Inflammatory macrophage treated with lipopolysaccharide for 4 hours (primary cell): ENCODE measurements around the gene E2F8.
"Not testable (repeated sequence)": the region's sequence is repeated elsewhere in the genome, so short reads cannot be mapped to it uniquely, and the experiment has no call there.

ENCODE experiments used
- DNase-seq: peaks from one replicate; pipeline ENCODE4 v3.0.0-alpha.2; 2020

The E2F8 gene

DNA sequence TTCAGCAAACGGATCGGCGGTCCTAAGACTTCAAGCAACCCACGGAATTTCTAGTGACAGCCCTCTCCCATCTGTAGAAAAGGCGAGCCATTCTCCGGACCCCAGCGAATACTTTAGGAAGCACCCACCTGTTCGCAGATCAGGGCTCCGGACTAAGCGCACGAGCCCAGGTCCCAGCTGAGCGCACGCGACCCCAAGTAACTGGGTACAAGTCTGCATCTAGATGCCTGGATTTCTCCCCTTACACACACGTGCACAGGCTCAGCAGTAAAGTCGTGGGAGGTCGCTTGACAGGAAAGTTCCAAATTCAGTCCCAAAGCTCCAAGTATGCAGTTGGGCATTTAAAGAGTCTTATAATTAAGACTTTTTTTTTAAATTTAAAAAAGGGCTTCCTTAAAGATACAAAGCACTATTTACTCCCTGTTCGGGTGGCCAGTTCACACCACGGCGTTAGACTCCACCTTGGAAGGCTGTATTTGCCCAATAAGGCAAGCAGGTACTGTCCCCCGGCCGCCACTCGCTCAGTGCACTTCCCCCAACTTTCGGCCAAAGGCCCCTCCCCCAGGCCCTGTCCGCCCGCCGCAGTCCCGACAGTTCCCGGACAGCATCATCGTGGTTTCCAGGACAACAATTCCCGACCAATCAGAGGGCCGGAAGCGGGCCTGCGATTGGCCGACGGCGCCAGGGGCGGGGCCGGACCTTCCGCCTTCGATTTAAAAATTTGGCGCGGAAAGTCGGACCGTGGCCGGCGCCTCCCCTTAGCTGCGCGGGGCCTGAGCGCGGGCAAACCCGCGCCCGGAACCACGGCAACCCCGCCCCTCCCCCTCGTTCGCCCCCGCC, at the start of gene E2F8:
Gene E2F8, minus strand, starts transcription at position 526 of the 840 bp plus-strand sequence. CDS start 824 bp downstream, outside the sequence.
- DNase-seq: peak; percentile 96

DNA sequence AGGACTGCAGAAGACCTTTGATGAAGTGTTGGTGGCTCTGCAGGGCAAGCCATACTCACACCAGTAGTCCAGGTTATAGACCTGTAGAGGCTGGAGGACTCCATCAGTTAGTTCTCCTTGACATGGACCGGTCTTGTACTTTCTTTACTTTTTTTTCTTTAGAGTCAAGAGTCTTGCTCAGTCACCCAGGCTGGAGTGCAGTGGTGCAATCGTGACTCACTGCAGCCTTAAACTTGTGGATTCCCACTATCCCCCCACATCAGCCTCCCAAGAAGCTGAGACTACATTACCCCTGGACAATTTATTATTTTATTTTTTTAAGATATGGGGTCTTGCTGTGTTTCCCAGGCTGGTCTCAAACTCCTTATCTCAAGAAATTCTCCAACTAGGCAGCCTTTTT, 49.6 kb upstream of the E2F8 start:
- DNase-seq: no peak

DNA sequence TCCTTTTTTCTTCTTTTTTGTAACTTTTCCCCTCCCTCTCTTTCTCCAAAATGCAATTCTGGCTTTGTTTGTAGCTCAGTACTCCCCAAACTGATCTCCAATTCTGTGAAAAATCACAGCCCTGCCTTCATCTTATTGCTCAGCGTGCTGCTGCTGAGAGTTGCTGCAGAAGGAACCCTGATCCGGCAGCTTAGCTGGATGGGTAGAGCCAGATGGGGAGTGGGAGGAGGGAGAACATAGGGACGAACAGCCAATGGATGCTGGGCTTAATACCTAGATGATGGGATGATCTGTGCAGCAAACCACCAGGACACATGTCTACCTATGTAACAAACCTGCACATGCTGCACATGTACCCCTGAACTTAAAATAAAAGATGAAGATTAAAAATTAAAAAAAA, 47.5 kb upstream of the E2F8 start:
- no peak for DNase-seq

GRCh38 chr11:19286411-19286810, 45.7 kb upstream of the E2F8 start:
- DNase-seq: no peak

DNA sequence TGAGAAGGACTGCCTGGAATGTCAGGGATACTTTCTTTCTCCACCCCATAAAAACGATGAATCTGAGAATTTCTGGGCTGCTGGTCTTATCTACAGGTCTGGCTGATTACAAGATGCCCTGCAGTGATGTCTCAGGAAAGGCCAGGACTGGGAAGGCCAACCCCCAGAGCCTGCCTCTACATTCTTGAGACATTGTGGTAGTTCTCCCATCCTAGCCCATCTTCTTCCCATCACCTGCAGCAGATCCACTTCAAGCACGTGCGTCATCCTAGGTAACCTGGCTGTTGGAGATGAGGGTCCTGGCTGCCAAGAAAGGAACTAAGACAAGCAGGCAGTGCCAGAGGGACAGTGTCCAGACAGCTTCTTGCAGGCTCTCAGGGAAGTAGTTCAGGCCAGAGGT, 44.1 kb upstream of the E2F8 start:
- DNase-seq: no peak

DNA sequence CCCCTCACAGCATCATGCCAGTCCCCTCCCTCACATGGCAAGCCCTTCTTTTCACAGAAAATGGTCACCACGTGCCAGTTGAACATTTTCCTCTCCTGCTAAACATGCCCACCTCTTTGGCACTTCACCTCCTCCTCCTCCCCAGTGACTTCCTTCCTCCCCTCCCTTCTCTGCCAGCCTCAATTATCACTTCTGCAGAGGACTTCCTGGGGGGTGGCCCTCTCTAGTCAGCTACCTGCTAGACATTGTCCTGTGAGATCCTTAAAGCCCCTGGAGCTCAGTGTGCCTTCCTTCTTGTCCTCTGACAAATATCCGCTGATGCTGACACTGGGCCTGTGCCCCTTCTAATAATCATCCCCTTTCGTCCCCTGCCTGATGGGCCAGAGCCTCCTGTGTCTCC, 43.2 kb upstream of the E2F8 start:
- no peak for DNase-seq

- no peak for DNase-seq
Measured at GRCh38 chr11:19281555-19281954, 40.8 kb upstream of the E2F8 start.

- no peak for DNase-seq
Measured at GRCh38 chr11:19281041-19281440, 40.3 kb upstream of the E2F8 start.

DNA sequence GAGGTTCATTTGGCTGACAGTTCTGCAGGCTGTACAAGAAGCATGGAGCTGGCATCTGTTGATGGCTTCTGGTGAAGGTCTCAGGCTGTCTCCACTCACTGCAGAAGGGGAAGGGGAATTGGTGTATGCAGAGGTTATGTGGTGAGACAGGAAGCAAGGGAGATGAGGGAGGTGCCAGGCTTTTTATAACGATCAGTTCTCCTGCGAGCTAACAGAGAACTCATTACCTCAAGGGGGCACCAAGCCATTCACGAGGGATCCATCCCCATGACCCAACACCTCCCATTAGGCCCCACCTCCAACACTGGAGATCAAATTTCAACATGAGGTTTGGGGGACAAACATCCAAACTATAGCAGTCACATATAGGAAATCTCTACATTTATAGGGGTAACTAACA, 38.7 kb upstream of the E2F8 start:
- DNase-seq: no peak

GRCh38 chr11:19276859-19277808, 36.4 kb upstream of the E2F8 start:
- no peak for DNase-seq

DNA sequence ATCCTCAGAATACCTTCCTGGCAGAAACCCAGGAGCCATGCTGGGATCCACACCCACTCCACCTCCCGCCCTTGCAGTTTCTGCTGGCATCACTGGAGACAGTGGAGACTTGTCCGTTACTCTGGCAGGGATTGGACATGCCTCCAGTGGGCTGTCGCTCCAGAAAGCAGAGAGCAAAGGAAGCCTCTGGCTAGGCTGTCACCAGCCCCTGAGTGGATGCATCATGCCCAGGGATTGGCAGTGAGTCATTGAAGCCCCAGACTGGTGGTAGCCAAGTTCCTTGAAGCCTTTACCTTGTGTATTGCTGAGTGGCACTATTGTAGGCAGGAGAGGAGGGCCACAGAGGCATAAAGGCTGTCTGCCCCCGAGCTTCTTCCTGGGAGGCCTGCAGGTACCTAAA, 34.8 kb upstream of the E2F8 start:
- no peak for DNase-seq

GRCh38 chr11:19273219-19273618, 32.5 kb upstream of the E2F8 start:
- DNase-seq: not testable (repeated sequence)

GRCh38 chr11:19268909-19269308, 28.2 kb upstream of the E2F8 start:
- DNase-seq: no peak

DNA sequence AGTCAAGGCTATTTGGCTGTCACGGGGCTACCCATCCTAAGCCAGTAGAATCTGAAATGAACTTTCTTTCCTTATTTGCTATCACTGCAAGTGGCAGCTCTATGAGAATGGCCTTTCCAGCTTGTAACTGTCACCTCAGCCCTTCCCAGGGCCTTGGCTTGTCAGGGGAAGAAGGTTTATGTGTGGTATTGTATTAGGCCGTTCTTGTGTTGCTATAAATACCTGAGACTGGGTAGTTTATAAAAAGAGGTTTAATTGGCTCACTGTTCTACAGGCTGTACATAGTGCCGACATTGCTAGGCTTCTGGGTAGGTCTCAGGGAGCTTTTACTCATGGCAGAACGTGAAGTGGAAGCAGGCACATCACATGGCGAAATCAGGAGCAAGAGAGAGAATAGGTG, 26.8 kb upstream of the E2F8 start:
- no peak for DNase-seq

- no peak for DNase-seq
Measured at GRCh38 chr11:19263333-19263732, 22.6 kb upstream of the E2F8 start.

GRCh38 chr11:19259487-19260345, 19.0 kb upstream of the E2F8 start:
- DNase-seq: peak; percentile 67

GRCh38 chr11:19258641-19259230, 18.0 kb upstream of the E2F8 start:
- DNase-seq: no peak

DNA sequence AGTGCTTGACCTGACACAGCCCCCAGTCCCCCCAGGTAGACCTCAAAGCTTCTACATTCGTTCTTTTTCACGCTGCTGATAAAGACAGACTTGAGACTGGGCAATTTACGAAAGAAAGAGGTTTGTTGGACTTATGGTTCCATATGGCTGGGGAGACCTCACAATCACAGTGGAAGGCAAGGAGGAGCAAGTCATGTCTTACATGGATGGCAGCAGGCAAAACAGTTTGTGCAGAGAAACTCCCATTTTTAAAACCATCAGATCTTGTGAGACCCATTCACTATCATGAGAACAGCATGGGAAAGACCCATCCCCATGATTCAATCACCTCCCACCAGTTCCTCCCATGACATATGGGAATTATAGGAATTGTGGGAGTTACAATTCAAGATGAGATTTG, 13.7 kb upstream of the E2F8 start:
- DNase-seq: not testable (repeated sequence)

DNA sequence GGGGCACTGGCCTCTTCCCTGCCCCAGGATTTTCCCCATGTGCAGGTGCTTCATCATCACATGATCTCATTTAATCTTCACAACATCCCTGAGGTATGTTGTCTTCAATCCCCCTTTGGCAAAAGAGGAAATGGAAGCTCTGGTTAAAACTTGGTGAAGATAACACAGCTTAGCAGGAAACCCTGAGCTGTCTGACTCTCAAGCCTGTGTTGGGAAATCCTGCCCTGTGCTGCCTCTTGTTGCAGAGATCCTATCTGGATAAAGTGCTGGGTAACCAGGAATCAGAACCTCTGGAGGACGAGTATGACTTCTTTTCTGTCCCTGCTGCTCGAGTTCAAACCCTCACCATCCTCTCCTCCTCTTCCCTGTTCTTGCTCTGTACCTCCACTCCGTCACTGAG, 13.1 kb upstream of the E2F8 start:
- DNase-seq: no peak

- DNase-seq: no peak
Measured at GRCh38 chr11:19253153-19253745, 12.5 kb upstream of the E2F8 start.

GRCh38 chr11:19252394-19253152, 11.8 kb upstream of the E2F8 start:
- DNase-seq: no peak
